K562 (cell line): ENCODE results near the gene TRPV5. TPM values are rescaled to one million over a fixed set of nuclear protein-coding genes. Genes with fewer than 3 reads are reported as not detected.
A peak's percentile ranks its signal among the peaks of the same experiment; 100 is the strongest.

ENCODE experiments used
- AFF4 ChIP-seq: sonication (generic); formaldehyde crosslinking; IDR thresholded peaks from 2 replicates; pipeline ENCODE4 v1.8.0; 2023; ENCODE audit warnings: mild to moderate bottlenecking, missing genetic modification reagents
- CBFB ChIP-seq: sonication (generic); formaldehyde crosslinking; IDR thresholded peaks from 2 replicates; pipeline ENCODE4 v1.4.0; 2020; ENCODE audit warnings: mild to moderate bottlenecking, missing genetic modification reagents
- CREB1 ChIP-seq, 2 experiments: sonication (generic) in 1 of 2; formaldehyde crosslinking in 1 of 2; IDR thresholded peaks; 2 replicates each; pipeline versions ENCODE4 v1.6.1 to v1.8.0; 2012 to 2022; ENCODE audit warnings: inconsistent platforms in 1 of 2, mild to moderate bottlenecking in 1 of 2, missing genetic modification reagents in 1 of 2, moderate library complexity in 1 of 2
- ID3 ChIP-seq, 2 experiments: fragments of 250-450 bp in 1 of 2; fragments of 450-650 bp in 1 of 2; sonication (Bioruptor Pico) in 1 of 2; IDR thresholded peaks; 2 replicates each; pipeline versions ENCODE4 v1.6.1 to v1.8.0; 2016 to 2021; ENCODE audit warnings: mild to moderate bottlenecking in 2 of 2, moderate library complexity in 2 of 2, missing compliant biosample characterization in 1 of 2, missing genetic modification characterization in 1 of 2
- KDM5B ChIP-seq: fragments of 200-600 bp; sonication (generic); IDR thresholded peaks from 2 replicates; pipeline ENCODE4 v1.6.1; 2012; ENCODE audit warnings: low read depth, mild to moderate bottlenecking, moderate library complexity, low read length, control low read depth, inconsistent platforms; ENCODE audit not compliant: insufficient replicate concordance
- KLF13 ChIP-seq: fragments of 450-650 bp; IDR thresholded peaks from 2 replicates; pipeline ENCODE4 v1.6.1; 2016; ENCODE audit warnings: missing genetic modification characterization, low read depth, mild to moderate bottlenecking, missing compliant biosample characterization, moderate library complexity, borderline replicate concordance
- MAFF ChIP-seq: IDR thresholded peaks from 2 replicates; pipeline ENCODE4 v1.6.1; 2012; ENCODE audit warnings: low read length, improper control_type of control experiment
- POLR3A ChIP-seq: IDR thresholded peaks from 2 replicates; pipeline ENCODE4 v1.6.1; 2011; ENCODE audit warnings: borderline replicate concordance, mild to moderate bottlenecking, moderate library complexity; ENCODE audit not compliant: insufficient read length, insufficient read depth; ENCODE audit errors: extremely low read depth
- RB1 ChIP-seq: fragments of 450-650 bp; IDR thresholded peaks from 2 replicates; pipeline ENCODE4 v1.6.1; 2017; ENCODE audit warnings: low read depth, mild to moderate bottlenecking
- SMARCC2 ChIP-seq: fragments of 450-650 bp; IDR thresholded peaks from 2 replicates; pipeline ENCODE4 v1.6.1; 2017; ENCODE audit warnings: antibody characterized with exemption, moderate library complexity, mild to moderate bottlenecking, low read depth
- U2AF1 ChIP-seq: fragments of 200-400 bp; formaldehyde crosslinking; optimal IDR thresholded peaks from 2 replicates; pipeline ENCODE3; 2017; ENCODE audit warnings: mild to moderate bottlenecking, low read depth, low read length, moderate library complexity
- ZNF212 ChIP-seq: fragments of 450-650 bp; formaldehyde crosslinking; IDR thresholded peaks from 2 replicates; pipeline ENCODE4 v1.4.0; 2020; ENCODE audit warnings: mild to moderate bottlenecking
- polyA plus RNA-seq, 8 experiments: library from polyadenylated mRNA; depleted of rRNA in 4 of 8; stranded (reverse) in 5 of 8; unstranded in 3 of 8; fragments of >200 nt; fragmentation: Nextera tagmentation in 2 of 8; fragmentation: Illumina TruSeq in 1 of 8; extraction: Ambion mirVana in 2 of 8; extraction: Trizol in 1 of 8; gene quantifications; 2 replicates each; pipeline versions ENCODE4 v1.2.1 to v1.2.3, GENCODE V29; 2011 to 2014; ENCODE audit warnings: inconsistent platforms in 1 of 8, missing spikeins in 1 of 8
- total RNA-seq, 7 experiments: library from RNA; depleted of rRNA in 6 of 7; stranded (reverse); fragments of >200 nt in 6 of 7; fragmentation: Illumina TruSeq in 2 of 7; extraction: Trizol in 2 of 7; gene quantifications; 2 replicates each; pipeline versions ENCODE4 v1.2.1 to v1.2.3, GENCODE V29; 2011 to 2021; ENCODE audit warnings: low replicate concordance in 1 of 7
- TF ChIP-seq, protein P1 (sequence below): fragments of 250-450 bp; sonication (Bioruptor Pico); IDR thresholded peaks from 2 replicates; pipeline ENCODE4 v1.4.0; 2020; ENCODE audit warnings: mild to moderate bottlenecking
- TF ChIP-seq, protein P2 (sequence below), 2 experiments: fragments of 200-800 bp in 1 of 2; sonication (Bioruptor generic) in 1 of 2; sonication (generic) in 1 of 2; formaldehyde crosslinking in 1 of 2; IDR thresholded peaks in 1 of 2; conservative IDR thresholded peaks in 1 of 2; 2 replicates each; pipeline versions ENCODE4 v1.5.0 to v1.6.1; 2016 to 2020; ENCODE audit warnings: missing compliant biosample characterization in 1 of 2, missing genetic modification characterization in 1 of 2, missing genetic modification reagents in 1 of 2
- TF ChIP-seq, protein P3 (sequence below): fragments of 450-650 bp; IDR thresholded peaks from 2 replicates; pipeline ENCODE4 v1.6.1; 2016; ENCODE audit warnings: antibody characterized with exemption

Gene TRPV5
- total and polyA plus RNA-seq, 9 of the 15 experiments (the other 6 are each of a cell fraction or from before 2014, with no cell fraction given) = not detected

GRCh38 chr7:142961973-142962926 is 28.7 kb upstream of the TRPV5 start, which contains the start of gene KEL (continued):
- TF ChIP-seq ID3 (CRISPR knock-in tag; IDR thresholded peaks at IDR 0.05) = no peak
- no peak for TF ChIP-seq ID3 (tag; IDR thresholded peaks at IDR 0.05)
- TF ChIP-seq MAFF = peak; percentile 53
- no peak for TF ChIP-seq POLR3A
- no peak for TF ChIP-seq U2AF1
- TF ChIP-seq AFF4 (CRISPR knock-in tag) = peak; percentile 18; the same call in 1 of the 2 replicates
- TF ChIP-seq, protein P1, sequence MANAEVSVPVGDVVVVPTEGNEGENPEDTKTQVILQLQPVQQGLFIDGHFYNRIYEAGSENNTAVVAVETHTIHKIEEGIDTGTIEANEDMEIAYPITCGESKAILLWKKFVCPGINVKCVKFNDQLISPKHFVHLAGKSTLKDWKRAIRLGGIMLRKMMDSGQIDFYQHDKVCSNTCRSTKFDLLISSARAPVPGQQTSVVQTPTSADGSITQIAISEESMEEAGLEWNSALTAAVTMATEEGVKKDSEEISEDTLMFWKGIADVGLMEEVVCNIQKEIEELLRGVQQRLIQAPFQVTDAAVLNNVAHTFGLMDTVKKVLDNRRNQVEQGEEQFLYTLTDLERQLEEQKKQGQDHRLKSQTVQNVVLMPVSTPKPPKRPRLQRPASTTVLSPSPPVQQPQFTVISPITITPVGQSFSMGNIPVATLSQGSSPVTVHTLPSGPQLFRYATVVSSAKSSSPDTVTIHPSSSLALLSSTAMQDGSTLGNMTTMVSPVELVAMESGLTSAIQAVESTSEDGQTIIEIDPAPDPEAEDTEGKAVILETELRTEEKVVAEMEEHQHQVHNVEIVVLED (CRISPR knock-in tag) = no peak; the same call in 1 of the 2 replicates
- peak; percentile 62; the same call in 1 of the 2 replicates for TF ChIP-seq CREB1 (IDR thresholded peaks at IDR 0.05)
- TF ChIP-seq CREB1 (CRISPR knock-in tag; IDR thresholded peaks at IDR 0.05) = no peak
- TF ChIP-seq KDM5B = peak; percentile 82
- no peak for TF ChIP-seq CBFB (CRISPR knock-in tag)
- TF ChIP-seq, protein P2, sequence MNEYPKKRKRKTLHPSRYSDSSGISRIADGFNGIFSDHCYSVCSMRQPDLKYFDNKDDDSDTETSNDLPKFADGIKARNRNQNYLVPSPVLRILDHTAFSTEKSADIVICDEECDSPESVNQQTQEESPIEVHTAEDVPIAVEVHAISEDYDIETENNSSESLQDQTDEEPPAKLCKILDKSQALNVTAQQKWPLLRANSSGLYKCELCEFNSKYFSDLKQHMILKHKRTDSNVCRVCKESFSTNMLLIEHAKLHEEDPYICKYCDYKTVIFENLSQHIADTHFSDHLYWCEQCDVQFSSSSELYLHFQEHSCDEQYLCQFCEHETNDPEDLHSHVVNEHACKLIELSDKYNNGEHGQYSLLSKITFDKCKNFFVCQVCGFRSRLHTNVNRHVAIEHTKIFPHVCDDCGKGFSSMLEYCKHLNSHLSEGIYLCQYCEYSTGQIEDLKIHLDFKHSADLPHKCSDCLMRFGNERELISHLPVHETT (CRISPR knock-in tag; conservative IDR thresholded peaks at IDR 0.05 in 1 of 2, IDR thresholded peaks at IDR 0.05 in 1 of 2) = peak in 1 of 2 experiments; percentile 40; a peak in 1 of 4 replicates
- TF ChIP-seq, protein P3, sequence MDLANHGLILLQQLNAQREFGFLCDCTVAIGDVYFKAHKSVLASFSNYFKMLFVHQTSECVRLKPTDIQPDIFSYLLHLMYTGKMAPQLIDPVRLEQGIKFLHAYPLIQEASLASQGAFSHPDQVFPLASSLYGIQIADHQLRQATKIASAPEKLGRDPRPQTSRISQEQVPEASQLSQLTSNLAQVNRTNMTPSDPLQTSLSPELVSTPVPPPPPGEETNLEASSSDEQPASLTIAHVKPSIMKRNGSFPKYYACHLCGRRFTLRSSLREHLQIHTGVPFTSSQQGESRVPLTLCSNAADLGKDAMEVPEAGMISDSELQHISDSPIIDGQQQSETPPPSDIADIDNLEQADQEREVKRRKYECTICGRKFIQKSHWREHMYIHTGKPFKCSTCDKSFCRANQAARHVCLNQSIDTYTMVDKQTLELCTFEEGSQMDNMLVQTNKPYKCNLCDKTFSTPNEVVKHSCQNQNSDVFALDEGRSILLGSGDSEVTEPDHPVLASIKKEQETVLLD = peak; percentile 83; the same call in 1 of the 2 replicates
- TF ChIP-seq ZNF212 (CRISPR knock-in tag) = no peak
- peak; percentile 85 for TF ChIP-seq SMARCC2
- TF ChIP-seq RB1 = 0 out of 2 replicates have a peak, but pooled peaks have one; percentile 31
- TF ChIP-seq KLF13 (tag) = peak; percentile 79; the same call in 1 of the 2 replicates
